ENCODE data around the gene TSPAN33.
"Not testable (repeated sequence)": the region's sequence is repeated elsewhere in the genome, so short reads cannot be mapped to it uniquely, and the experiment has no call there.

TSPAN33 gene

DNA sequence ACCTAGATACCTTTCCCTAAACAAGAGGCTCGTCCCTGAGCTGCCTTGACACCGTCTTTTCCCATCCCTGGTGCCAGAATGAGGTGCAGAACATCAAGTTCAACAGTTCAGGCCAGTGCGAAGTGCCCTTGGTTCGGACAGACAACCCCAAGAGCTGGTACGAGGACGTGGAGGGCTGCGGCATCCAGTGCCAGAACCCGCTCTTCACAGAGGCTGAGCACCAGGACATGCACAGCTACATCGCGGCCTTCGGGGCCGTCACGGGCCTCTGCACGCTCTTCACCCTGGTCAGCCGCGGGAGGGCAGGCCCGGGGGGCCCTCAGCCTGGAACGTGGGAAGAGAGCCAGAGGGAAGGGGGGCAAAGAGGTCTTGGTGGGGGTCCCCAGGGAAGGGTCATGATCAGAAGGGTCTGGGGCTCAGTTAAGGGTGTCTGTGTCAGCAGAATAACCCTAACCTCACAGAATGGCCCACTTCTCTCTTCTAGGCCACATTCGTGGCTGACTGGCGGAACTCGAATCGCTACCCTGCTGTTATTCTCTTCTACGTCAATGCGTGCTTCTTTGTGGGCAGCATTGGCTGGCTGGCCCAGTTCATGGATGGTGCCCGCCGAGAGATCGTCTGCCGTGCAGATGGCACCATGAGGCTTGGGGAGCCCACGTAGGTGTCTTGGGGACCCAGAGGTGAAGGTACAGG lies 60.8 kb downstream of the TSPAN33 start:
- no peak overlapping the region for H3K4me3 ChIP-seq (ENCODE audit: low read depth, low read length)

DNA sequence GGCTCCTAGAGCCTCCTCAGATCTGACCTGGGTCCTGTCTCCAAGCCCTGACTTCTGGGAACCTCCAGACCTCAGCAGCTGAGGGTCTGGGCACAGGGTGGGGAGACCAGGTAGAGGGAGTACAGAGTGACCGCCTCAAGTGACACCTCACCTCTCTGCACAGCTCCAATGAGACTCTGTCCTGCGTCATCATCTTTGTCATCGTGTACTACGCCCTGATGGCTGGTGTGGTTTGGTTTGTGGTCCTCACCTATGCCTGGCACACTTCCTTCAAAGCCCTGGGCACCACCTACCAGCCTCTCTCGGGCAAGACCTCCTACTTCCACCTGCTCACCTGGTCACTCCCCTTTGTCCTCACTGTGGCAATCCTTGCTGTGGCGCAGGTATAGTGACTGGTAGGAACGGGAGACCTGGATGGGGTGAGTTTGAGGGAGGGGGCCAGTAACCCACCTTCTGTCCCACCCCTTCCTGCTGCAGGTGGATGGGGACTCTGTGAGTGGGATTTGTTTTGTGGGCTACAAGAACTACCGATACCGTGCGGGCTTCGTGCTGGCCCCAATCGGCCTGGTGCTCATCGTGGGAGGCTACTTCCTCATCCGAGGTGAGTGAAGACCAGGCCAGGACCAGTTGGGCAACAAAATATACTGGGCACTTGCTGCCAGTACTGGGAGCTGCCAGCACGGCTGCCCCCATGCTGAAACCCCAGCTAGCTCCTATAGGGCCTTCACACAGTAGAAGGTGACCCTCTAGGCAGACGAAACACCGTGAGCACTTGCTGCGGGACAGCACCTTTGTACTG lies 61.7 kb downstream of the TSPAN33 start:
- H3K4me3 ChIP-seq (ENCODE audit: low read depth, low read length), result no peak overlapping the region

DNA sequence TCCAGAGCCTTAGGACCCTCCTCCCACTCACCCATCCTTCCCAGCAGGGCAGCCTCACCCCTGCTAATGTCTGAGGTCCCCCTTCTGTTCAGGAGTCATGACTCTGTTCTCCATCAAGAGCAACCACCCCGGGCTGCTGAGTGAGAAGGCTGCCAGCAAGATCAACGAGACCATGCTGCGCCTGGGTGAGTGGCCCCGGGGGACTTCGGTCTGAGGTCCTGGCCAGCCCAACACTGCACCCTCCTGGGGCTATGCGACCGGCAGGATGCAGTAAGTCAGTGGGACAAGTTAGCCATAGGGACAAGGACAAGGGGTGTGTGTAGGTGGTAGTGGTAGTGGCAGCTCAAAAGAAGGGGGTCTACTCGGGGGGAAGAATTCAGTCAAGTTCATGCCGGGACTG lies 64.2 kb downstream of the TSPAN33 start:
- no peak overlapping the region for H3K4me3 ChIP-seq (ENCODE audit: low read depth, low read length)

DNA sequence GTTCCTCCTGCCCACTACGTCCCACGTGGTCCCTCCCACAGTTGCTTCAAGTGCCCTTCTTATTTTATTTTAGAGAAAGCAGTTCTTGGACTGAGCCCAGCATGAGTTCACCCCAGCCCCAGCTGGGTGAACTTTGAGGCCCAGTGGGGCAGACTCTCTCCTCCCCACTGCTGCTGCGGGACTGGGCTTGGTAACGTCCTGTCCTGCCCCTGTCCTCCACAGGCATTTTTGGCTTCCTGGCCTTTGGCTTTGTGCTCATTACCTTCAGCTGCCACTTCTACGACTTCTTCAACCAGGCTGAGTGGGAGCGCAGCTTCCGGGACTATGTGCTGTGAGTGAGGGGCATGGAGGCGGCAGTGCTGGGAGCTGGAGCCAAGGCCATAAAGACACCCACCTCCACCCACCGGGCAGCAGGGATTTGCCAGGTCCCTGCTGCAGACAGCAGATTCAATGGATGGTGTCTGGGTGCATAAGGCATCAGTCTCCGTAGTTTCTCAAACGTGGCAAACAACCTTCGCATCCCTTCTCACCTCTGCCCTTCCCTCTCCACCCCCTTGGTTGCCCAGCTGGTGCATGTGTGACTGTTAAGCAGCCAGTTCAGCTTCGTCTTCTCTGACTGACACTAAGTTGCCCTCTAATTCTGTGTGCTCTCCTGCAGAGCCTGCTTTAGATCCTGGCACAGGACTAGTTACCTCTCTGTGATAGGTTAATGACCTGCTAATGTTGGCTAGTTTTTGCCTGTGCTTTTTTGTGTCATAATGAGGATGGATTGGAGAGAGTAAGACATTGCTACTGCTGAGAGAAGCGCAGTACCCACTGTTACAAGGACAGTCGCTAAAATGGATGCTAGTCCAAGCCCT lies 64.8 kb downstream of the TSPAN33 start:
- H3K4me3 ChIP-seq (ENCODE audit: low read depth, low read length), result no peak overlapping the region

DNA sequence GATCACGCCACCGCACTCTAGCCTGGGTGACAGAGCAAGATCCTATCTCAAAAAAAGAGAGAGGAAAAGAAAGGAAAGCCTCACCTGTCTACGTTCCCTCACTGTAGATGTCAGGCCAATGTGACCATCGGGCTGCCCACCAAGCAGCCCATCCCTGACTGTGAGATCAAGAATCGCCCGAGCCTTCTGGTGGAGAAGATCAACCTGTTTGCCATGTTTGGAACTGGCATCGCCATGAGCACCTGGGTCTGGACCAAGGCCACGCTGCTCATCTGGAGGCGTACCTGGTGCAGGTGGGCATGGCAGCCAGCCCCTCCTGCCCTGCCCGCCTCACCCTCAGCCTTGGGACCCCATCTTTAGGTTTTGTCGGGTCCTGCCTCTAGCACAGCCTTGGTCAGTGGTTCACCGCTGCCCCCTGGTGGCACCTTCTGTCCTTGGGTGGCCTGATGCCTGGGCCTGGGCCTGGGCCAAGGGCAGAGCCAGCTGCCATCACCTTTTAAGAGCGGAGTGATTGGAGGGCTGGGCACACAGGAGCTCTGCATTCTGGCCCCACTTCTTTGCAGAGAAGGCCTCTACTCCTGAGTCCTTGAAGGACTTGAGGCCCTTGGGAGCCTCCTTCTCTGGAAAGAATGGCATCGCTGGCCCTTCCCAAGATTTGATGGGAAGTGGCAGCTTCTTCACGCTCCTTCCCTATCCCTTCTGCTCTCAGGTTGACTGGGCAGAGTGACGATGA lies 65.9 kb downstream of the TSPAN33 start:
- no peak overlapping the region for H3K4me3 ChIP-seq (ENCODE audit: low read depth, low read length)

DNA sequence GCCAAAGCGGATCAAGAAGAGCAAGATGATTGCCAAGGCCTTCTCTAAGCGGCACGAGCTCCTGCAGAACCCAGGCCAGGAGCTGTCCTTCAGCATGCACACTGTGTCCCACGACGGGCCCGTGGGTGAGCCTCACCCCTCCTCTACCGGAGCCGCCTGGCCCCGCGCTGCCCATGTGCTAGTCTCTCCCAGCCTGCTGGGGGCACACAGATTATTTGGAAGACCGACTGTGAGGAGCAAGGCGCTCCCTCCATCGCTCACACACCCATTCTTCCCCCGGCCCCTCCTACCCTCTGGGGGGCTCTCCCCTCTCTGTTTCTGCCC lies 66.4 kb downstream of the TSPAN33 start:
- H3K4me3 ChIP-seq (ENCODE audit: low read depth, low read length), result no peak overlapping the region

DNA sequence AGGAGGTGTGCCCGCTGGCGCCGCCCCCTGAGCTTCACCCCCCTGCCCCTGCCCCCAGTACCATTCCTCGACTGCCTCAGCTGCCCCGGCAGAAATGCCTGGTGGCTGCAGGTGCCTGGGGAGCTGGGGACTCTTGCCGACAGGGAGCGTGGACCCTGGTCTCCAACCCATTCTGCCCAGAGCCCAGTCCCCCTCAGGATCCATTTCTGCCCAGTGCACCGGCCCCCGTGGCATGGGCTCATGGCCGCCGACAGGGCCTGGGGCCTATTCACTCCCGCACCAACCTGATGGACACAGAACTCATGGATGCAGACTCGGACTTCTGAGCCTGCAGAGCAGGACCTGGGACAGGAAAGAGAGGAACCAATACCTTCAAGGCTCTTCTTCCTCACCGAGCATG lies 67.6 kb downstream of the TSPAN33 start:
- no peak overlapping the region for H3K4me3 ChIP-seq (ENCODE audit: low read depth, low read length)

DNA sequence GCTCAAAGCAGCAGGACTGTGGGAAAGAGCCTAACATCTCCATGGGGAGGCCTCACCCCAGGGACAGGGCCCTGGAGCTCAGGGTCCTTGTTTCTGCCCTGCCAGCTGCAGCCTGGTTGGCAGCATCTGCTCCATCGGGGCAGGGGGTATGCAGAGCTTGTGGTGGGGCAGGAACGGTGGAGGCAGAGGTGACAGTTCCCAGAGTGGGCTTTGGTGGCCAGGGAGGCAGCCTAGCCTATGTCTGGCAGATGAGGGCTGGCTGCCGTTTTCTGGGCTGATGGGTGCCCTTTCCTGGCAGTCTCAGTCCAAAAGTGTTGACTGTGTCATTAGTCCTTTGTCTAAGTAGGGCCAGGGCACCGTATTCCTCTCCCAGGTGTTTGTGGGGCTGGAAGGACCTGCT lies 68.1 kb downstream of the TSPAN33 start:
- H3K4me3 ChIP-seq (ENCODE audit: low read depth, low read length), result no peak overlapping the region

DNA sequence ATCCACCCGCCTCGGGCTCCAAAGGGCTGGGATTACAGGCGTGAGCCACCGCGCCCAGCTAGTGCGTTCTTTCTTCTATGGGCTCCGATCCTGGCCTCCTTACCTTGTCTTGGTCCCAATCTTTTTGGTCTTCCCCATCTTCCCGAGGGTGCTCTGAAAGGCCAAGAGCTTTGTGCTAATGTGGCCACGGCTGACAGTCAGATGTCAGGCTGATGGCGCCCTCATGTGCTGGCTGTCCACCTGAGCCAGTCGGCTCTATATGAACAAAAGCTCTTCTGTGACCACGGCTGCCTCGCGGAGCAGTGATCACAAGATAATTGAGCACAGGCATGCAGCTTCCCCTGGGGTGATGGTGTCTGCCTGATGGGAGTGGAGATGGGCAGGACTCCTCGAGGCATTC lies 69.3 kb downstream of the TSPAN33 start:
- H3K4me3 ChIP-seq (ENCODE audit: low read depth, low read length), result no peak overlapping the region

DNA sequence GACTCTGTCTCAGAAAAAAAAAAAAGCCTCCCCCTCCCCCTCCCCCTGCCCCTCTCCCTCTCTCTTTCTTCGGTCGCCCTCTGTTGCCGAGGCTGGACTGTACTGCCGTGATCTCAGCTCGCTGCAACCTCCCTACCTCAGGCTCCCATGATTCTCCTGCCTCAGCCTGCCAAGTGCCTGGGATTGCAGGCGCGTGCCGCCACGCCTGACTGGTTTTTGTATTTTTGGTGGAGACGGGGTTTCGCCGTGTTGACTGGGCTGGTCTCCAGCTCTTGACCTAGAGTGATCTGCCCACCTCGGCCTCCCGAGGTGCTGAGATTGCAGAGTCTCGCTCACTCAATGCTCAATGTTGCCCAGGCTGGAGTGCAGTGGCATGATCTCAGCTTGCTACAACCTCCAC lies 71.2 kb downstream of the TSPAN33 start:
- H3K4me3 ChIP-seq (ENCODE audit: low read depth, low read length), result not testable (repeated sequence)

DNA sequence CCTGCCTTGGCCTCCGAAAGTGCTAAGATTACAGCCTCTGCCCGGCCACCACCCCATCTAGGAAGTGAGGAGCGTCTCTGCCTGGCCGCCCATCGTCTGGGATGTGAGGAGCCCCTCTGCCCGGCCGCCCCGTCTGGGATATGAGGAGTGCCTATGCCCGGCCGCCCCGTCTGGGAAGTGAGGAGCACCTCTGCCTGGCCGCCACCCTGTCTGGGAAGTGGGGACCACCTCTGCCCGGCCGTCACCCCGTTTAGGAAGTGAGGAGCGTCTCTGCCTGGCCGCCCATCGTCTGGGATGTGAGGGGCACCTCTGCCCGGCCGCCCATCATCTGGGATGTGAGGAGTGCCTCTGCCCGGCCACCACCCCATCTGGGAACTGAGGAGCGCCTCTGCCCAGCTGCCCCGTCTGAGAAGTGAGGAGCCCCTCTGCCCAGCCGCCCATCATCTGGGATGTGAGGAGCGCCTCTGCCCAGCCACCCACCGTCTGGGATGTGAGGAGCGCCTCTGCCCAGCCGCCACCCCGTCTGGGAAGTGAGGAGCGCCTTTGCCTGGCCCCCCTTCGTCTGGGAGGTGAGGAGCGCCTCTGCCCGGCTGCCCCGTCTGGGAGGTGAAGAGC lies 71.7 kb downstream of the TSPAN33 start:
- H3K4me3 ChIP-seq (ENCODE audit: low read depth, low read length), result not testable (repeated sequence)

DNA sequence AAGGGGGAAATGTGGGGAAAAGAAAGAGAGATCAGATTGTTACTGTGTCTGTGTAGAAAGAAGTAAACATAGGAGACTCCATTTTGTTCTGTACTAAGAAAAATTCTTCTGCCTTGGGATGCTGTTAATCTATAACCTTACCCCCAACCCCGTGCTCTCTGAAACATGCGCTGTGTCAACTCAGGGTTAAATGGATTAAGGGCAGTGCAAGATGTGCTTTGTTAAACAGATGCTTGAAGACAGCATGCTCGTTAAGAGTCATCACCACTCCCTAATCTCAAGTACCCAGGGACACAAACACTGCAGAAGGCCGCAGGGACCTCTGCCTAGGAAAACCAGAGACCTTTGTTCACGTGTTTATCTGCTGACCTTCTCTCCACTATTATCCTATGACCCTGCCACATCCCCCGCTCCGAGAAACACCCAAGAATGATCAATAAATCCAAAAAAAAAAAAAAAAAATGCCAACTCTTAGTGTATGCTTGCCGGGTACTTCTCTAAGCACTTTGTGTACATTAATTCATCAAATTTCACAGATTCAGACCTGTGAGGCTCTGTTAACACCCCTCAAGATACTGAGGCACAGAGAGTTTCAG lies 72.4 kb downstream of the TSPAN33 start:
- H3K4me3 ChIP-seq (ENCODE audit: low read depth, low read length), result not testable (repeated sequence)

DNA sequence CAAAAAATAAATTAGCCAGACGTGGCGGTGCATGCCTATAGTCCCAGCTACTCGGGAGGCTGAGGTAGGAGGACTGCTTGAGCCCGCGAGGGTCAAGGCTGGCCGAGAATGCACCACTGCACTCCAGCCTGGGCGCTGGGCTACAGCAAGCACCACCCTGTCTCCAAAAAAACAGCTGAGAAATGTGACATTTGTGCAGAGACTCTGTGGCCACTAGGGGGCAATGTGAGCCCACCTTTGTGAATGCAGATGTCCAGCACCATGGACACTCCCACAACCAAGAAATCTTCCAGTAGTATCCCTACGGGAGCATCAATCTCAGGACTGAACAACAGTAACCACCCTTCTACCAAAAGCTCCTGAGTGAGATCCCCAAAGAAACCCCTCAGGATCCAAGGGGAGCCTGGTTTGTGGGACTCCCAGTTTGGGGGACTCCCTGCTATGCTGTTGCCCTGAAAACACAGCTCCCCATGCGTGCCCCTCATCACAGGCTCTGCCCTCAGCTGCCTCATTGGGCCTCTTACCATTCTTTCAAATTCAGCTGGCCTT lies 74.1 kb downstream of the TSPAN33 start:
- H3K4me3 ChIP-seq (ENCODE audit: low read depth, low read length), result no peak overlapping the region

DNA sequence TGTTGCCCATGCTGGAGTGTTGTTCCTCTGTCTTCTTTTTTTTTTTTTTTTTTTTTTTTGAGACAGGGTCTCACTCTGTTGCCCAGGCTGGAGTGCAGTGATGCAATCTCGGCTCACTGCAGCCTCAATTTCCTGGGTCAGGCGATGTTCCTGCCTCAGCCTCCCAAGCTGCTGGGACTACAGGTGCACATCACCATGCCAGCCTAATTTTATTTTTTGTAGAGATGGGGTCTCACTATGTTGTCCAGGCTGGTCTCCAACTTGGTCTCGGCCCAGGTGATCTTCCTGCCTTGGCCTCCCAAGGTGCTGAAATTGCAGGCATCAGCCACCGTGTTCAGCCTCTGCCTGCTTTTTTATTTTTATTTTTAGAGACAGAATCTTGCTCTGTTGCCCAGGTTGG lies 74.7 kb downstream of the TSPAN33 start:
- H3K4me3 ChIP-seq (ENCODE audit: low read depth, low read length), result not testable (repeated sequence)
